HEK293 (cell line): Measurements from ENCODE around the gene MPV17L2.

Experiments
- CTCF ChIA-PET: fragments of 350-600 bp; formaldehyde crosslinking; extraction: SDS; loops from one replicate; lab custom pipeline; 2021; ENCODE audit warnings: antibody characterized with exemption; lab: Yijun Ruan, JAX
- POLR2A ChIA-PET: fragments of 300-600 bp; formaldehyde crosslinking; extraction: SDS; loops from one replicate; lab custom pipeline; 2020; ENCODE audit warnings: antibody characterized with exemption, inconsistent platforms; lab: Yijun Ruan, JAX
- H3K27ac ChIP-seq: fragments of 200-500 bp; sonication (Bioruptor generic); 2 replicates; pipeline ENCODE4 v1.5.1; 2014; ENCODE audit warnings: low read depth, low read length, control low read depth, inconsistent platforms; ENCODE audit errors: extremely low read depth
- H3K36me3 ChIP-seq, 2 experiments: fragments of 200-500 bp in 1 of 2; sonication (Bioruptor generic) in 1 of 2; 1 replicate in 1 of 2; 2 replicates in 1 of 2; pipeline ENCODE4 v1.5.1; 2014 to 2017; ENCODE audit warnings: inconsistent platforms in 2 of 2, low read length in 2 of 2; ENCODE audit not compliant: control insufficient read depth in 2 of 2, insufficient read depth in 1 of 2
- H3K4me1 ChIP-seq: fragments of 200-500 bp; sonication (Bioruptor generic); 2 replicates; pipeline ENCODE4 v1.5.1; 2014; ENCODE audit warnings: mild to moderate bottlenecking, low read length, inconsistent platforms; ENCODE audit not compliant: control insufficient read depth, insufficient read depth
- H3K4me3 ChIP-seq: 2 replicates; pipeline ENCODE4 v1.5.1; 2011; ENCODE audit warnings: low read depth, mild to moderate bottlenecking, control low read depth, low read length, moderate library complexity
- H3K9me3 ChIP-seq: fragments of 200-500 bp; sonication (Bioruptor generic); 2 replicates; pipeline ENCODE4 v1.5.1; 2014; ENCODE audit warnings: low read depth, low read length, inconsistent platforms; ENCODE audit not compliant: control insufficient read depth, insufficient read depth
- MEIS1 ChIP-seq: sonication (generic); formaldehyde crosslinking; IDR thresholded peaks from 2 replicates; pipeline ENCODE4 v1.8.1; 2022; ENCODE audit warnings: missing genetic modification reagents, mild to moderate bottlenecking, borderline replicate concordance
- MYNN ChIP-seq: fragments of 450-650 bp; formaldehyde crosslinking; IDR thresholded peaks from 2 replicates; pipeline ENCODE4 v1.5.1; 2016; ENCODE audit warnings: missing biosample characterization, missing genetic modification characterization, borderline replicate concordance
- SALL2 ChIP-seq: fragments of 450-650 bp; formaldehyde crosslinking; IDR thresholded peaks from 2 replicates; pipeline ENCODE4 v1.5.0; 2017; ENCODE audit warnings: missing biosample characterization, mild to moderate bottlenecking, missing genetic modification characterization, borderline replicate concordance
- ZNF10 ChIP-seq: fragments of 450-650 bp; formaldehyde crosslinking; IDR thresholded peaks from 2 replicates; pipeline ENCODE4 v1.5.1; 2017; ENCODE audit warnings: missing biosample characterization, missing genetic modification characterization
- ZNF121 ChIP-seq: fragments of 450-650 bp; formaldehyde crosslinking; IDR thresholded peaks from 2 replicates; pipeline ENCODE4 v1.5.1; 2016; ENCODE audit warnings: missing biosample characterization, missing genetic modification characterization
- ZNF19 ChIP-seq: fragments of 450-650 bp; formaldehyde crosslinking; IDR thresholded peaks from 2 replicates; pipeline ENCODE4; 2016; ENCODE audit warnings: missing biosample characterization, missing genetic modification characterization, low read depth
- ZNF248 ChIP-seq: fragments of 450-650 bp; formaldehyde crosslinking; IDR thresholded peaks from 2 replicates; pipeline ENCODE4 v1.5.1; 2017; ENCODE audit warnings: missing biosample characterization, missing genetic modification characterization
- ZNF311 ChIP-seq: fragments of 450-650 bp; formaldehyde crosslinking; IDR thresholded peaks from 2 replicates; pipeline ENCODE4 v1.5.1; 2017; ENCODE audit warnings: missing biosample characterization, missing genetic modification characterization, borderline replicate concordance
- ZNF426 ChIP-seq: fragments of 450-650 bp; formaldehyde crosslinking; IDR thresholded peaks from 2 replicates; pipeline ENCODE4 v1.5.1; 2017; ENCODE audit warnings: missing biosample characterization, missing genetic modification characterization, mild to moderate bottlenecking, inconsistent platforms, moderate library complexity
- ZNF558 ChIP-seq: fragments of 450-650 bp; formaldehyde crosslinking; IDR thresholded peaks from 2 replicates; pipeline ENCODE4 v1.5.1; 2016; ENCODE audit warnings: missing biosample characterization, missing genetic modification characterization
- ZNF670 ChIP-seq: fragments of 450-650 bp; formaldehyde crosslinking; IDR thresholded peaks from 2 replicates; pipeline ENCODE4 v1.5.1; 2016; ENCODE audit warnings: missing biosample characterization, missing genetic modification characterization, low read depth
- ZNF701 ChIP-seq: fragments of 450-650 bp; formaldehyde crosslinking; IDR thresholded peaks from 2 replicates; pipeline ENCODE4 v1.5.1; 2016; ENCODE audit warnings: missing biosample characterization, missing genetic modification characterization
- ZNF768 ChIP-seq: fragments of 450-650 bp; formaldehyde crosslinking; IDR thresholded peaks from 2 replicates; pipeline ENCODE4 v1.5.1; 2018; ENCODE audit warnings: missing biosample characterization, mild to moderate bottlenecking, missing genetic modification characterization
- ZSCAN30 ChIP-seq: fragments of 450-650 bp; IDR thresholded peaks from 2 replicates; pipeline ENCODE4 v1.5.1; 2018; ENCODE audit warnings: missing biosample characterization, mild to moderate bottlenecking, missing genetic modification characterization, moderate library complexity
- TF ChIP-seq, protein P1 (sequence below): fragments of 450-650 bp; formaldehyde crosslinking; IDR thresholded peaks from 2 replicates; pipeline ENCODE4 v1.5.1; 2016; ENCODE audit warnings: missing biosample characterization, missing genetic modification characterization, borderline replicate concordance
- TF ChIP-seq, protein P2 (sequence below): fragments of 450-650 bp; formaldehyde crosslinking; IDR thresholded peaks from 2 replicates; pipeline ENCODE4 v1.5.1; 2016; ENCODE audit warnings: missing biosample characterization, missing genetic modification characterization, borderline replicate concordance
- TF ChIP-seq, protein P3 (sequence below): fragments of 450-650 bp; formaldehyde crosslinking; IDR thresholded peaks from 2 replicates; pipeline ENCODE4 v1.5.1; 2016; ENCODE audit warnings: missing biosample characterization, missing genetic modification characterization
- TF ChIP-seq, protein P4 (sequence below): fragments of 450-650 bp; formaldehyde crosslinking; IDR thresholded peaks from 2 replicates; pipeline ENCODE4 v1.5.1; 2016; ENCODE audit warnings: missing biosample characterization, missing genetic modification characterization
- TF ChIP-seq, protein P5 (sequence below): fragments of 450-650 bp; formaldehyde crosslinking; IDR thresholded peaks from 2 replicates; pipeline ENCODE4 v1.5.1; 2016; ENCODE audit warnings: missing biosample characterization, missing genetic modification characterization

The MPV17L2 gene

DNA sequence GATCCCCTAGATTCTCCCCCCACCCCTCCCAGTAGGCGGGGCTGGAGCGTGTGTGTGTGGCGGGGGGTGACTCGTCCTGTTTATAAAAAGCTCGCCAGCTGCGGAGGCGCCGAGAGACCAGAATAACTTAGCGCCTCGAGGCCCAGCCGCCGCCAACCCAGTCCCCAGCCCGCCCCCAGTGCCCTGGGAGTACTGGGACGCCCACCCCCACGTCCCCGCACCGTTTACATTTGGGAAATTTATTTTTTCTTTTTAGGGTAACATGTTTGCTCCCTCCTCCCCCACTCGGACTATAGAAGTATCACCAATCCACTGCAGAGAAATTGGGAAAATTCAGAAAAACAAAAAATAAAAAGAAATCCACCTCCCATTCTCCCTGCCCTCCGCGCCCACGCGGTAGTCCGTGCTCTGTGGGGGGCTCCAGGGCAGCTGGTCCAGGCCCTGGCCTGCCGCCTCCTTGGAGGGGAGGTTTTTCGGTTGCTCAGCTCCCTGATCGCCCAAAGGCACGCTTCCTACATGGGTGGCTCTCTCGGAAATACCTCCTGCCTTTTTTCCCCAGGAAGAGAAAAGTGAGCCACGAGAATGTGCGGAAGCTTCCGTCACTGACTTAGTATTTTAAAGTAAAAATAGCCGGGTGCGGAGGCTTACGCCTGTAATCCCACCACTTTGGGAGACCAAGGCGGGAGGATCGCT is 12.3 kb downstream of the MPV17L2 start (continued):
- TF ChIP-seq, protein P1, sequence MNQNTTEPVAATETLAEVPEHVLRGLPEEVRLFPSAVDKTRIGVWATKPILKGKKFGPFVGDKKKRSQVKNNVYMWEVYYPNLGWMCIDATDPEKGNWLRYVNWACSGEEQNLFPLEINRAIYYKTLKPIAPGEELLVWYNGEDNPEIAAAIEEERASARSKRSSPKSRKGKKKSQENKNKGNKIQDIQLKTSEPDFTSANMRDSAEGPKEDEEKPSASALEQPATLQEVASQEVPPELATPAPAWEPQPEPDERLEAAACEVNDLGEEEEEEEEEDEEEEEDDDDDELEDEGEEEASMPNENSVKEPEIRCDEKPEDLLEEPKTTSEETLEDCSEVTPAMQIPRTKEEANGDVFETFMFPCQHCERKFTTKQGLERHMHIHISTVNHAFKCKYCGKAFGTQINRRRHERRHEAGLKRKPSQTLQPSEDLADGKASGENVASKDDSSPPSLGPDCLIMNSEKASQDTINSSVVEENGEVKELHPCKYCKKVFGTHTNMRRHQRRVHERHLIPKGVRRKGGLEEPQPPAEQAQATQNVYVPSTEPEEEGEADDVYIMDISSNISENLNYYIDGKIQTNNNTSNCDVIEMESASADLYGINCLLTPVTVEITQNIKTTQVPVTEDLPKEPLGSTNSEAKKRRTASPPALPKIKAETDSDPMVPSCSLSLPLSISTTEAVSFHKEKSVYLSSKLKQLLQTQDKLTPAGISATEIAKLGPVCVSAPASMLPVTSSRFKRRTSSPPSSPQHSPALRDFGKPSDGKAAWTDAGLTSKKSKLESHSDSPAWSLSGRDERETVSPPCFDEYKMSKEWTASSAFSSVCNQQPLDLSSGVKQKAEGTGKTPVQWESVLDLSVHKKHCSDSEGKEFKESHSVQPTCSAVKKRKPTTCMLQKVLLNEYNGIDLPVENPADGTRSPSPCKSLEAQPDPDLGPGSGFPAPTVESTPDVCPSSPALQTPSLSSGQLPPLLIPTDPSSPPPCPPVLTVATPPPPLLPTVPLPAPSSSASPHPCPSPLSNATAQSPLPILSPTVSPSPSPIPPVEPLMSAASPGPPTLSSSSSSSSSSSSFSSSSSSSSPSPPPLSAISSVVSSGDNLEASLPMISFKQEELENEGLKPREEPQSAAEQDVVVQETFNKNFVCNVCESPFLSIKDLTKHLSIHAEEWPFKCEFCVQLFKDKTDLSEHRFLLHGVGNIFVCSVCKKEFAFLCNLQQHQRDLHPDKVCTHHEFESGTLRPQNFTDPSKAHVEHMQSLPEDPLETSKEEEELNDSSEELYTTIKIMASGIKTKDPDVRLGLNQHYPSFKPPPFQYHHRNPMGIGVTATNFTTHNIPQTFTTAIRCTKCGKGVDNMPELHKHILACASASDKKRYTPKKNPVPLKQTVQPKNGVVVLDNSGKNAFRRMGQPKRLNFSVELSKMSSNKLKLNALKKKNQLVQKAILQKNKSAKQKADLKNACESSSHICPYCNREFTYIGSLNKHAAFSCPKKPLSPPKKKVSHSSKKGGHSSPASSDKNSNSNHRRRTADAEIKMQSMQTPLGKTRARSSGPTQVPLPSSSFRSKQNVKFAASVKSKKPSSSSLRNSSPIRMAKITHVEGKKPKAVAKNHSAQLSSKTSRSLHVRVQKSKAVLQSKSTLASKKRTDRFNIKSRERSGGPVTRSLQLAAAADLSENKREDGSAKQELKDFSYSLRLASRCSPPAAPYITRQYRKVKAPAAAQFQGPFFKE, result no peak
- TF ChIP-seq, protein P2, sequence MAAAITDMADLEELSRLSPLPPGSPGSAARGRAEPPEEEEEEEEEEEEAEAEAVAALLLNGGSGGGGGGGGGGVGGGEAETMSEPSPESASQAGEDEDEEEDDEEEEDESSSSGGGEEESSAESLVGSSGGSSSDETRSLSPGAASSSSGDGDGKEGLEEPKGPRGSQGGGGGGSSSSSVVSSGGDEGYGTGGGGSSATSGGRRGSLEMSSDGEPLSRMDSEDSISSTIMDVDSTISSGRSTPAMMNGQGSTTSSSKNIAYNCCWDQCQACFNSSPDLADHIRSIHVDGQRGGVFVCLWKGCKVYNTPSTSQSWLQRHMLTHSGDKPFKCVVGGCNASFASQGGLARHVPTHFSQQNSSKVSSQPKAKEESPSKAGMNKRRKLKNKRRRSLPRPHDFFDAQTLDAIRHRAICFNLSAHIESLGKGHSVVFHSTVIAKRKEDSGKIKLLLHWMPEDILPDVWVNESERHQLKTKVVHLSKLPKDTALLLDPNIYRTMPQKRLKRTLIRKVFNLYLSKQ (tag by site-specific recombination), result no peak
- no peak for TF ChIP-seq ZNF670 (tag by site-specific recombination)
- TF ChIP-seq, protein P3, sequence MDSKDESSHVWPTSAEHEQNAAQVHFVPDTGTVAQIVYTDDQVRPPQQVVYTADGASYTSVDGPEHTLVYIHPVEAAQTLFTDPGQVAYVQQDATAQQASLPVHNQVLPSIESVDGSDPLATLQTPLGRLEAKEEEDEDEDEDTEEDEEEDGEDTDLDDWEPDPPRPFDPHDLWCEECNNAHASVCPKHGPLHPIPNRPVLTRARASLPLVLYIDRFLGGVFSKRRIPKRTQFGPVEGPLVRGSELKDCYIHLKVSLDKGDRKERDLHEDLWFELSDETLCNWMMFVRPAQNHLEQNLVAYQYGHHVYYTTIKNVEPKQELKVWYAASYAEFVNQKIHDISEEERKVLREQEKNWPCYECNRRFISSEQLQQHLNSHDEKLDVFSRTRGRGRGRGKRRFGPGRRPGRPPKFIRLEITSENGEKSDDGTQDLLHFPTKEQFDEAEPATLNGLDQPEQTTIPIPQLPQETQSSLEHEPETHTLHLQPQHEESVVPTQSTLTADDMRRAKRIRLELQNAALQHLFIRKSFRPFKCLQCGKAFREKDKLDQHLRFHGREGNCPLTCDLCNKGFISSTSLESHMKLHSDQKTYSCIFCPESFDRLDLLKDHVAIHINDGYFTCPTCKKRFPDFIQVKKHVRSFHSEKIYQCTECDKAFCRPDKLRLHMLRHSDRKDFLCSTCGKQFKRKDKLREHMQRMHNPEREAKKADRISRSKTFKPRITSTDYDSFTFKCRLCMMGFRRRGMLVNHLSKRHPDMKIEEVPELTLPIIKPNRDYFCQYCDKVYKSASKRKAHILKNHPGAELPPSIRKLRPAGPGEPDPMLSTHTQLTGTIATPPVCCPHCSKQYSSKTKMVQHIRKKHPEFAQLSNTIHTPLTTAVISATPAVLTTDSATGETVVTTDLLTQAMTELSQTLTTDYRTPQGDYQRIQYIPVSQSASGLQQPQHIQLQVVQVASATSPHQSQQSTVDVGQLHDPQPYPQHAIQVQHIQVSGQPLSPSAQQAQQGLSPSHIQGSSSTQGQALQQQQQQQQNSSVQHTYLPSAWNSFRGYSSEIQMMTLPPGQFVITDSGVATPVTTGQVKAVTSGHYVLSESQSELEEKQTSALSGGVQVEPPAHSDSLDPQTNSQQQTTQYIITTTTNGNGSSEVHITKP (tag by site-specific recombination), result no peak; the same call in 1 of the 2 replicates
- no peak for TF ChIP-seq ZNF701 (tag by site-specific recombination)
- TF ChIP-seq ZNF10 (tag by site-specific recombination), result no peak
- TF ChIP-seq ZNF558 (tag by site-specific recombination), result no peak
- TF ChIP-seq MYNN (tag by site-specific recombination), result no peak
- TF ChIP-seq ZSCAN30 (tag by site-specific recombination), result no peak

DNA sequence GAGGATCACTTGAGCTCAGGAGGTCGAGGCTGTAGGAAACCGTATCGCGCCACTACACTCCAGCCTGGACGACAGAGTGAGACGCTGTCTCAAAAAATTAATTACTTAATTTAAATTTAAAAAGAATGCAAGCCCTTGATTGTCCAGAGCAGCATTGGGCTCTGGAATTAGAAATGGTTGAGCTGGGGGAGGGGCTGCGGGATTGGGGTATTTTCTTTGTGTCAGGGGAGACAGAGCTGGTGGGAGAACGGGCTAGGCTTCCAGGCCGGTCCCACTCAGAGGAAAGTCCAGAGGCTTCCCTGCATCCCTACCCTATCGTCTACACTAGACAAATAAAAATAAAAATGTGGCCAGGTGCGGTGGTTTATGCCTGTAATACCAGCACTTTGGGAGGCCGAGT is 13.0 kb downstream of the MPV17L2 start:
- POLR2A ChIA-PET, result interaction anchor here (0.7 to 3.1 kb wide), 4 partner anchors 27 to 75 kb away, joined by 4 to 30 read pairs (median 4); partner anchors contain the start of gene JUND
- no peak overlapping the region for H3K27ac ChIP-seq
- TF ChIP-seq ZNF121 (no peak), MEIS1 (CRISPR knock-in tag) (no peak), SALL2 (tag by site-specific recombination) (no peak), ZNF426 (tag by site-specific recombination) (no peak), ZNF19 (no peak), ZNF768 (tag by site-specific recombination) (no peak), ZNF701 (tag by site-specific recombination) (no peak), ZNF311 (tag by site-specific recombination) (no peak), ZNF248 (tag by site-specific recombination) (no peak)
- TF ChIP-seq, protein P4, sequence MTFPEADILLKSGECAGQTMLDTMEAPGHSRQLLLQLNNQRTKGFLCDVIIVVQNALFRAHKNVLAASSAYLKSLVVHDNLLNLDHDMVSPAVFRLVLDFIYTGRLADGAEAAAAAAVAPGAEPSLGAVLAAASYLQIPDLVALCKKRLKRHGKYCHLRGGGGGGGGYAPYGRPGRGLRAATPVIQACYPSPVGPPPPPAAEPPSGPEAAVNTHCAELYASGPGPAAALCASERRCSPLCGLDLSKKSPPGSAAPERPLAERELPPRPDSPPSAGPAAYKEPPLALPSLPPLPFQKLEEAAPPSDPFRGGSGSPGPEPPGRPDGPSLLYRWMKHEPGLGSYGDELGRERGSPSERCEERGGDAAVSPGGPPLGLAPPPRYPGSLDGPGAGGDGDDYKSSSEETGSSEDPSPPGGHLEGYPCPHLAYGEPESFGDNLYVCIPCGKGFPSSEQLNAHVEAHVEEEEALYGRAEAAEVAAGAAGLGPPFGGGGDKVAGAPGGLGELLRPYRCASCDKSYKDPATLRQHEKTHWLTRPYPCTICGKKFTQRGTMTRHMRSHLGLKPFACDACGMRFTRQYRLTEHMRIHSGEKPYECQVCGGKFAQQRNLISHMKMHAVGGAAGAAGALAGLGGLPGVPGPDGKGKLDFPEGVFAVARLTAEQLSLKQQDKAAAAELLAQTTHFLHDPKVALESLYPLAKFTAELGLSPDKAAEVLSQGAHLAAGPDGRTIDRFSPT (tag by site-specific recombination), result no peak
- TF ChIP-seq, protein P5, sequence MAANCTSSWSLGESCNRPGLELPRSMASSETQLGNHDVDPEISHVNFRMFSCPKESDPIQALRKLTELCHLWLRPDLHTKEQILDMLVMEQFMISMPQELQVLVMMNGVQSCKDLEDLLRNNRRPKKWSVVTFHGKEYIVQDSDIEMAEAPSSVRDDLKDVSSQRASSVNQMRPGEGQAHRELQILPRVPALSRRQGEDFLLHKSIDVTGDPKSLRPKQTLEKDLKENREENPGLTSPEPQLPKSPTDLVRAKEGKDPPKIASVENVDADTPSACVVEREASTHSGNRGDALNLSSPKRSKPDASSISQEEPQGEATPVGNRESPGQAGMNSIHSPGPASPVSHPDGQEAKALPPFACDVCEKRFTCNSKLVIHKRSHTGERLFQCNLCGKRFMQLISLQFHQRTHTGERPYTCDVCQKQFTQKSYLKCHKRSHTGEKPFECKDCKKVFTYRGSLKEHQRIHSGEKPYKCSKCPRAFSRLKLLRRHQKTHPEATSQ (tag by site-specific recombination), result no peak

More for the DNA sequence above, 13.0 kb downstream of the MPV17L2 start:
- Histone ChIP-seq H3K4me1 (peaks cover 8% of the 10 kb centered on the region), H3K4me3 (no peak overlapping the region), H3K9me3 (no peaks in the 10 kb centered on the region), H3K36me3 (peaks cover 0 to 3% of the 10 kb centered on the region in 2 experiments; a peak in 1 of 3 replicates)
- CTCF ChIA-PET, result interaction anchor here (1.1 to 8.5 kb wide), 4 partner anchors 14 to 73 kb away, joined by 4 to 121 read pairs (median 8); a partner anchor contains a TSS
